GM10248 (cell line): ENCODE data around the gene ZIC4.

ENCODE experiments used
- CTCF ChIA-PET: fragments of 300-600 bp; sonication (Branson Sonifier 250); formaldehyde crosslinking; extraction: SDS; loops from one replicate; lab custom pipeline; 2021; ENCODE audit warnings: antibody characterized with exemption; lab: Yijun Ruan, JAX
- POLR2A ChIA-PET: fragments of 350-650 bp; sonication (Branson Sonifier 250); formaldehyde crosslinking; extraction: SDS; loops from one replicate; lab custom pipeline; 2020; ENCODE audit warnings: antibody characterized with exemption; lab: Yijun Ruan, JAX
- DNase-seq: peaks from one replicate; pipeline ENCODE4 v3.0.0; 2012; ENCODE audit errors: extremely low spot score
- TF ChIP-seq, protein P1 (sequence below): IDR thresholded peaks from 2 replicates; pipeline ENCODE4 v1.5.1; 2012; ENCODE audit warnings: mild to moderate bottlenecking, low read depth; ENCODE audit errors: extremely low read depth, missing control alignments, control extremely low read depth

ZIC4 gene

DNA sequence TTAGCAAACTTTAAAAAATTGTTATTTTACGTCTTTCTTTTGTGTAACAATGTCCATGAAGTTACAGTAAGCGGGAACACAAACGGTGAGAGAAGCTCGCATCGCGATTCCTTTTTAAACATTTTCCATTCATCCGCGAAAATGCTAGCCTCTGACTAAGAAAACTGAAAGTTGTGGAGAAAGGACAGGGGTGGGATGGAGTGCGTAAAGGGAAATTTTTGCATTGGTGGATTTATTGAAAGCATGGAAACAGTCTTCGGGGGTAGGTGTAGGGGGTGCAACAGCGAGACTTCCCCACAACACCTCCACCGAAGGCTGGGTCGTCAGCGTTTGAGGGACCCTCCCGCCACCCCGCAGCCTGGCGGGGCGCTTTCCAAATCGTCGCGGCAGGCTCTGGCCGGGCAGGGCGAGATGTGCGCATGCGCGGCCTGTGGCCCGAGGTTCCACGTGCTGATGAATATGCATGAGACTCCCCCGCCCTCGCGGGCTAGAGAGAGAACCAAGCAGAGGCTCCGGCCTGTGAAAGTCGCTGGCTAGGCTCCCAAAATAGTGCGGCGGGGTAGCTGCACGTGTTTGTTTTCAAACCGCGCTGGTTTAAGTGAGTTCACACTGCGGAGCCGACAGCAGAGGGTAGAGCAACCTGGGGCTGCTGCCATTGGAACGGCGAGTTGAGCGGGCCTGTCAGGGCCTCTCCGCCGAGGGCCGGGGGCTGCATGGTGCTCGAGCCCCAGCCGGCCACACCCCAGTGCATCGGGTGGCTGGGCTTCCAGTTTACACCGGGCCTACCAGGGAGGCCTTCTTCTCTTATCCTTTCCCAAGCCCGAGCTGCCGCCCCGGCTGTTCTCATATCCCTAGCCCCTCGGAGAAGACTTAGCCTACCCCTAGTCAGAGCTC lies 12.7 kb upstream of the ZIC4 start:
- DNase-seq = no peak
- ChIA-PET POLR2A (no interaction called here), CTCF (no interaction called here)
- TF ChIP-seq, protein P1, sequence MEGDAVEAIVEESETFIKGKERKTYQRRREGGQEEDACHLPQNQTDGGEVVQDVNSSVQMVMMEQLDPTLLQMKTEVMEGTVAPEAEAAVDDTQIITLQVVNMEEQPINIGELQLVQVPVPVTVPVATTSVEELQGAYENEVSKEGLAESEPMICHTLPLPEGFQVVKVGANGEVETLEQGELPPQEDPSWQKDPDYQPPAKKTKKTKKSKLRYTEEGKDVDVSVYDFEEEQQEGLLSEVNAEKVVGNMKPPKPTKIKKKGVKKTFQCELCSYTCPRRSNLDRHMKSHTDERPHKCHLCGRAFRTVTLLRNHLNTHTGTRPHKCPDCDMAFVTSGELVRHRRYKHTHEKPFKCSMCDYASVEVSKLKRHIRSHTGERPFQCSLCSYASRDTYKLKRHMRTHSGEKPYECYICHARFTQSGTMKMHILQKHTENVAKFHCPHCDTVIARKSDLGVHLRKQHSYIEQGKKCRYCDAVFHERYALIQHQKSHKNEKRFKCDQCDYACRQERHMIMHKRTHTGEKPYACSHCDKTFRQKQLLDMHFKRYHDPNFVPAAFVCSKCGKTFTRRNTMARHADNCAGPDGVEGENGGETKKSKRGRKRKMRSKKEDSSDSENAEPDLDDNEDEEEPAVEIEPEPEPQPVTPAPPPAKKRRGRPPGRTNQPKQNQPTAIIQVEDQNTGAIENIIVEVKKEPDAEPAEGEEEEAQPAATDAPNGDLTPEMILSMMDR = no peak

DNA sequence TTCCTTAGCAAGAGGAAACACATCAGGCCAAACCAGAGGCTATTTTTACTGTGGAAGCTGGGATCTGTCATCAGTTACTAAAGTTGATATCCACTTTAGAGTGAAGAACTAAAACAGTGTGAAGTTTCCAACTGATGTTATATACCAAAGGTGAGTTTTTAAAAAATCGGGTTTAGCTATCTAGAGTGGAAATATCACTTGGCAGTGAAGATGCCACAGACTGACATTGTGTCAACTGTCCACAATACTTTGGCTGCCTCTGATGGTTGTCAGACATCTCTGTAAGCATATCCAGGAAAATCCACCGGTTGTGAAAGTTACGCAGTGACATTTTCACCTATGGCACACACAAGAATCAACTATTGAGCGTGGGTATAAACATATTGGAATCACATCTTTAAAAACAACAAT lies 12.0 kb upstream of the ZIC4 start:
- POLR2A ChIA-PET = no interaction called here
- DNase-seq = no peak
- TF ChIP-seq, protein P1 = no peak
- CTCF ChIA-PET = no interaction called here

DNA sequence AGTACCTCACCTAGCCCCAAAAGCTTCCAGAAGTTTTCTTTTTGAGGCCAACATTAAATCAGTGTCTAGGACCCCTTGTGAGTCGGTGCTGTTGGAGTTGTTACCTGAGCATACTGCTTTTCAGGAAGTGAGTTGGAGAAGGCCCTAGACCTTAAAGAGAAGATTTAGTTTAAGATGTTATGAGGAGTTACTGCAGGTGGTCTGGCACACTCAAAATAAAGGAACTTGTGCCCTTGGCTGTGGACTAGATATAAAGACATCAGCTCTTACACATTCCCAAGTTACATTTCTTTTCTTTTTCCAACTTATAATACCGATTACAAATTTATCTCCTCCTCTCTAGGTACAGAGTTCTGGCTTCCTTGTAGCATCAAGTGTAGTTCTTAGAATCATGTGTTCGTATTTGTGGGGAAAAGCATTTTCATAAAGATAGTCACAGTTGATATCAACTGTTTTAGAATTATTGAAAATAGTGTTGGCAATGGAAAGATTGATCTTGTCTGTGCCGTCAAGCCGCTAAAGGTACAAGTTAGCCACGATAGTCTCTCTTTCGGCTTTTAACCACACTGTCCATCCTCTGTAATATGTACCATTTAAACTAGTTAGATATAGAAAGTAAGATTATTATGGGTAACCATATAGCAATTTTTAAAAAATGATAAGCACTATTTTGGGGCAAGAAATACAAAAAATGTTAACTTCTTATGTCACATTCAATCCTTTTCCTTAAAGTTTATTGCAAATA lies 11.4 kb upstream of the ZIC4 start:
- CTCF ChIA-PET = no interaction called here
- no peak for DNase-seq
- TF ChIP-seq, protein P1 = no peak
- POLR2A ChIA-PET = no interaction called here

DNA sequence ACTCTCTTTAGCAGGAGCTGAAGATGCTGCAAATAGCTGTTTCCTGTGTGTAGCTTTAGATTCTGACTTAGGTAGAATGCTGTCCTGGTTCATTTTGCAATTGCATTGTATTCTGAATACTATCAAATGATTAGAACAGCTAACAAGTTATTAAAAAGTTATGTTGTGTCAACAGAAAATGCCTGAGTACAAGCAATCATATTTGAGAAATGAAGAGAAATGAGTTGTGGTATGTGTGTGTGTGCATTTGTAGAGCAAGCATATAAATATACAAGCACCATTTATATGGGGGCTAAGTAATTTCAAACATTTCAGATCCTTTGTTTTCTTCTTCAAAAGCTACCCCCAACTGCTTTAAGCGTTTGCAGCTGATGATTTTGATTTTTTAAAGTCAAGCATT lies 10.6 kb upstream of the ZIC4 start:
- DNase-seq = no peak
- TF ChIP-seq, protein P1 = no peak
- ChIA-PET POLR2A (no interaction called here), CTCF (no interaction called here)

DNA sequence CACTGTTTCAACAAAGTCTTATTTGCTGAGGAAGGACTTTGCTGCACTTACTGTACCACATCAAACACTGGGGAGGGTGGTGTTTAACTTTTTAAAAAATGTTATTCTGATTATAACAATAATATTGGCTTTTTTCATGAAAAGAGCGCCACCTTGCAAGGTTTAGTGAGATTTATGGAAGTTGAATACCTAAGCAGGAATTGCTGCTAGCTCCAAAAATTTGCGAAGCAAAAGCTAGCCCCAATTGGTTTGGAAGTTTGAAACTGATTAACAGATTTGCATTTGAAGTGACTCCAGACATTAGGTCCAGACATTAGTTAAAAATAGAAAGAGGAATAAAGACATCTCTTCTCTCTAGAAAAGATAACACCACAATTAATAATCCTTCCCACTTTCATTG lies 9.5 kb upstream of the ZIC4 start:
- no peak for DNase-seq
- TF ChIP-seq, protein P1 = no peak
- CTCF ChIA-PET = no interaction called here
- POLR2A ChIA-PET = no interaction called here

DNA sequence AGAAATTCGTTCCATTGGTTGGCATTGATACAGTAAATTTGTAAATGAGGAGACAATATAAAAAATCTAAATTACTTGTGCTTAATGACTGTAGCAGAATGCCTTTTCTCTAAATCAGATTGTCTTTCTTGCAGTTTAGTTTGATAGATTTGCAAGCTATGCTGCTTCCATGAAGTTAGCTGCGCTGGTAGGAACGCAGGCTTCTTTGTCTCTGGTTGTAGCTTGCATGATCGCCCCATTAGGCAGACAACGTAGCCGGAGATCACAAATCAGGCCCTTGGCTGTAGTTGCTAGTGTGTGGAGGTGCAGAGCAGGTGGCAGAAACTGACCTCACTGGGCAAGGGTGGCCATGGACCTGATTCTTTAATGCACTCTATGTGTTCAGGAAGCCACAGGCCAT lies 8.9 kb upstream of the ZIC4 start:
- TF ChIP-seq, protein P1 = no peak
- ChIA-PET POLR2A (no interaction called here), CTCF (interaction anchor here (2.0 kb wide), 1 partner anchor 10 kb away, joined by 5 read pairs; no protein-coding TSS in a partner anchor)
- no peak for DNase-seq
